ENCODE measurements around the gene SOAT2. TPM values are rescaled to one million over a fixed set of nuclear protein-coding genes. Genes with fewer than 3 reads are reported as not detected.

SOAT2 gene
- total and polyA plus RNA-seq, 2 donors (not counting 3 experiments of a cell fraction or from before 2014, with no cell fraction given), result not detected

- no TSS peak for BruUV-seq (replicated peaks)
- Histone ChIP-seq H3K4me3 (replicated peaks in 1 of 3; ENCODE audit: insufficient read depth in 1 of 3, low read depth in 1 of 3, low read length in 3 of 3) (no peak overlapping the region), H3K9ac (replicated peaks; ENCODE audit: extremely low read depth, insufficient read depth, low read length) (no peak overlapping the region), H3K4me1 (ENCODE audit: control insufficient read depth, extremely low read depth, insufficient read depth, low read length) (peaks cover 31% of the 10 kb centered on the region), H3K36me3 (ENCODE audit: control insufficient read depth in 2 of 2, extremely low read depth in 1 of 2, insufficient read depth in 2 of 2, low read length in 2 of 2) (peaks cover 3 to 42% of the 10 kb centered on the region in 2 experiments), H4K20me1 (replicated peaks; ENCODE audit: control insufficient read depth, extremely low read depth, insufficient read depth, low read length) (no peaks in the 10 kb centered on the region), H3K27ac (ENCODE audit: insufficient read depth, low read depth, low read length) (no peak overlapping the region), H2AFZ (ENCODE audit: low read depth, low read length) (no peak overlapping the region), H3K9me1 (replicated peaks; ENCODE audit: control insufficient read depth, extremely low read depth, insufficient read depth, low read length) (no peaks in the 10 kb centered on the region), H3K4me2 (ENCODE audit: insufficient read depth, low read length) (no peak overlapping the region), H3K27me3 (ENCODE audit: control insufficient read depth in 2 of 2, insufficient read depth in 2 of 2, low read length in 2 of 2) (no peaks in the 10 kb centered on the region), H3K9me3 (replicated peaks; ENCODE audit: control insufficient read depth, insufficient read depth, low read length) (no peaks in the 10 kb centered on the region), H3K79me2 (ENCODE audit: control insufficient read depth, insufficient read depth, low read length) (no peaks in the 10 kb centered on the region)
- ChIA-PET POLR2A (no interaction called here), CTCF (interaction anchor here (1.1 to 3.0 kb wide), 4 partner anchors 9 to 141 kb away, joined by 3 to 21 read pairs (median 5); no protein-coding TSS in a partner anchor)
- intact Hi-C loops (cut with micrococcal nuclease), result no loop called here
- DNase-seq (ENCODE audit: low read depth, low spot score) (no peak), FAIRE-seq (no peak)
- dilution Hi-C loops (cut with MboI; ENCODE audit: extremely low pct_ligation_motif_present, low sequenced_read_pairs), result no loop called here
- no peak for TF ChIP-seq CTCF (IDR thresholded peaks at IDR 0.05; ENCODE audit: extremely low read depth in 1 of 2, insufficient read depth in 1 of 2, low read depth in 1 of 2, low read length in 2 of 2)
- no peak for TF ChIP-seq EZH2 (IDR thresholded peaks at IDR 0.05; ENCODE audit: borderline replicate concordance, low read depth, low read length, severe bottlenecking)
- TF ChIP-seq POLR2A (IDR thresholded peaks at IDR 0.05; ENCODE audit: low read depth, low read length), result no peak
- no peak for TF ChIP-seq MAX (IDR thresholded peaks at IDR 0.05; ENCODE audit: insufficient read depth, insufficient read length)
- TF ChIP-seq POLR2AphosphoS5 (IDR thresholded peaks at IDR 0.05; ENCODE audit: insufficient read depth, low read depth, low read length), result no peak
- TF ChIP-seq MYC (IDR thresholded peaks at IDR 0.05; ENCODE audit: low read depth, low read length), result no peak
- TF ChIP-seq FOS (IDR thresholded peaks at IDR 0.05; ENCODE audit: borderline replicate concordance, insufficient read depth, low read length), result no peak
- TF ChIP-seq GATA2 (IDR thresholded peaks at IDR 0.05; ENCODE audit: insufficient read depth, insufficient read length, low read depth, low read length), result no peak
- no peak for TF ChIP-seq JUN (IDR thresholded peaks at IDR 0.05; ENCODE audit: borderline replicate concordance, insufficient read depth, insufficient read length, low read depth)
Observed at GRCh38 chr12:53056901-53057300, 46.4 kb upstream of the SOAT2 start.

Data from endothelial cell of umbilical vein (primary cell).